ENCODE data around the gene NT5DC1. TPM values are rescaled to one million over a fixed set of nuclear protein-coding genes. Genes with fewer than 3 reads are reported as not detected.

NT5DC1 gene
- total and polyA plus RNA-seq, 2 experiments from 2014 or later, result 27.0 to 29.8 TPM

GRCh38 chr6:116256694-116257093 is 156.0 kb downstream of the NT5DC1 start:
- DNase-seq (ENCODE audit: low spot score) (no peak), ATAC-seq (no peak)
- Mint-ChIP-seq H3K4me3 (no peak overlapping the region), H3K4me1 (peaks cover 8% of the 10 kb centered on the region), H3K27ac (no peak overlapping the region), H3K27me3 (ENCODE audit: insufficient read depth, low read depth, poor library complexity) (no peaks in the 10 kb centered on the region), H3K9me3 (no peaks in the 10 kb centered on the region), H3K36me3 (ENCODE audit: low read depth) (peaks cover 5% of the 10 kb centered on the region)
- H3K9me2 ChIP-seq (ENCODE audit: insufficient read depth), result no peaks in the 10 kb centered on the region
- no peak overlapping the region for H3K27ac ChIP-seq (ENCODE audit: low read depth)
- H3K27me3 ChIP-seq (ENCODE audit: insufficient read depth), result no peaks in the 10 kb centered on the region
- H3K4me1 ChIP-seq (ENCODE audit: insufficient read depth), result peaks cover 23% of the 10 kb centered on the region
- no peaks in the 10 kb centered on the region for H3F3A ChIP-seq (replicated peaks; ENCODE audit: low read depth)
- H2AFZ ChIP-seq, result no peak overlapping the region
- TF ChIP-seq EZH2phosphoT487 (IDR thresholded peaks at IDR 0.05; ENCODE audit: unreplicated experiment) (no peak), EZH2 (IDR thresholded peaks at IDR 0.05; ENCODE audit: low read depth, unreplicated experiment) (no peak), STAT1 (IDR thresholded peaks at IDR 0.05; ENCODE audit: unreplicated experiment) (no peak)
- no peak overlapping the region for H3K4me3 ChIP-seq
- no peaks in the 10 kb centered on the region for H3K36me3 ChIP-seq (ENCODE audit: insufficient read depth)
- H4K20me1 ChIP-seq (replicated peaks; ENCODE audit: insufficient read depth), result no peaks in the 10 kb centered on the region
- no peak overlapping the region for H3K4me2 ChIP-seq
- peaks cover 12% of the 10 kb centered on the region; the same call in 1 of the 2 replicates for H3K79me2 ChIP-seq (replicated peaks; ENCODE audit: insufficient read depth)

DNA sequence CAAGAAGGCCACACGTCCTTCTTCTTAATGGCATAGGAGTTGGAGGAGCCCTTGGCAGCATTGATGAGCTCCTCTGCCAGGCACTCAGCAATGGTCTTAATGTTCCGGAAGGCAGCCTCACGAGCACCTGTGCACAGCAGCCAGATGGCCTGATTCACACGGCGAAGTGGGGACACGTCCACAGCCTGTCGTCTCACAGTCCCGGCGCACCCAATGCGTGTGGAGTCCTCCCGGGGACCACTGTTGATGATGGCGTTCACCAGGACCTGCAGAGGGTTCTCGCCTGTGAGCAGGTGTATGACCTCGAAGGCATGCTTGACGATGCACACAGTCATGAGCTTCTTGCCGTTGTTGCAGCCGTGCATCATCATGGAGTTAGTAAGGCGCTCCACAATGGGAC is 157.9 kb downstream of the NT5DC1 start:
- Histone ChIP-seq H3K4me1 (ENCODE audit: insufficient read depth) (peaks cover 7% of the 10 kb centered on the region), H3F3A (replicated peaks; ENCODE audit: low read depth) (no peaks in the 10 kb centered on the region), H3K79me2 (replicated peaks; ENCODE audit: insufficient read depth) (no peaks in the 10 kb centered on the region; the same call in 1 of the 2 replicates), H3K9me2 (ENCODE audit: insufficient read depth) (no peaks in the 10 kb centered on the region), H3K4me3 (no peak overlapping the region), H4K20me1 (replicated peaks; ENCODE audit: insufficient read depth) (no peaks in the 10 kb centered on the region), H3K4me2 (no peak overlapping the region), H3K36me3 (ENCODE audit: insufficient read depth) (no peaks in the 10 kb centered on the region; the same call in 1 of the 2 replicates), H3K27me3 (ENCODE audit: insufficient read depth) (no peaks in the 10 kb centered on the region), H2AFZ (no peak overlapping the region), H3K27ac (ENCODE audit: low read depth) (no peak overlapping the region)
- Mint-ChIP-seq H3K27ac (no peak overlapping the region), H3K27me3 (ENCODE audit: insufficient read depth, low read depth, poor library complexity) (no peaks in the 10 kb centered on the region), H3K9me3 (no peaks in the 10 kb centered on the region), H3K36me3 (ENCODE audit: low read depth) (no peaks in the 10 kb centered on the region; the same call in 2 of the 3 replicates), H3K4me1 (no peaks in the 10 kb centered on the region), H3K4me3 (no peak overlapping the region)
- DNase-seq (ENCODE audit: low spot score) (no peak), ATAC-seq (no peak)
- TF ChIP-seq CREB1 (CRISPR knock-in tag; IDR thresholded peaks at IDR 0.05; ENCODE audit: low read depth), result no peak
- TF ChIP-seq ETS1 (IDR thresholded peaks at IDR 0.05), result no peak
- TF ChIP-seq ZNF462 (CRISPR knock-in tag; IDR thresholded peaks at IDR 0.05), result no peak
- no peak for TF ChIP-seq ZNF114 (CRISPR knock-in tag; IDR thresholded peaks at IDR 0.05)
- TF ChIP-seq CTCF (conservative IDR thresholded peaks at IDR 0.05; ENCODE audit: low read depth in 2 of 2), result no peak
- TF ChIP-seq JUNB (IDR thresholded peaks at IDR 0.05; ENCODE audit: unreplicated experiment), result no peak
- no peak for TF ChIP-seq NANOG (IDR thresholded peaks at IDR 0.05; ENCODE audit: borderline replicate concordance)
- no peak for TF ChIP-seq ZNF331 (CRISPR knock-in tag; IDR thresholded peaks at IDR 0.05; ENCODE audit: low read depth)
- TF ChIP-seq STAT1 (IDR thresholded peaks at IDR 0.05; ENCODE audit: unreplicated experiment), result no peak
- TF ChIP-seq EZH2phosphoT487 (IDR thresholded peaks at IDR 0.05; ENCODE audit: unreplicated experiment), result no peak
- no peak for TF ChIP-seq EZH2 (IDR thresholded peaks at IDR 0.05; ENCODE audit: low read depth, unreplicated experiment)
- TF ChIP-seq POLR2AphosphoS5 (IDR thresholded peaks at IDR 0.05; ENCODE audit: low read depth), result no peak

Measured in GM23338 (cell line).